Kasumi-1 (cell line): ENCODE data around the gene SCN2A.

Source experiments
- DNase-seq, 2 experiments: peaks; one replicate each; lab custom pipeline; 2025; lab: John Stamatoyannopoulos, UW

SCN2A gene

DNA sequence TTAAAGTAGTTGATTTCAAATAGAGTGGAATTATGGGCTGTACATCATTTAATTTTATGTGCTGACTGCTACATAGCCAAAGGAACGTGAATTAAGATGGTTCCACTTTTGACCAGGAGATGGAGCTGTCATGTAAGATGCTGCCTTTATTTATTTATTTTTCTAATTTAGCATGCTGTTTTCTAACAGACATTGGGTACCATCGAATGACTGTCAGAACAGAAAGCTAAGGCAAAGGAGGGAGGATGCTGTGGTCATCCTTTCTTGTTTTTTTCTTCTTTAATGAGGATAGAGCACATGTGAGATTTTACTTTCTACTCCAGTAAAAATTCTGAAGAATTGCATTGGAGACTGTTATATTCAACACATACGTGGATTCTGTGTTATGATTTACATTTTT lies at the start of gene SCN2A:
TSS of gene SCN2A (plus strand) at position 185 of the 400 bp plus-strand sequence. CDS start 56,410 bp downstream, outside the sequence.
- DNase-seq, result peak; percentile 72 to 83

DNA sequence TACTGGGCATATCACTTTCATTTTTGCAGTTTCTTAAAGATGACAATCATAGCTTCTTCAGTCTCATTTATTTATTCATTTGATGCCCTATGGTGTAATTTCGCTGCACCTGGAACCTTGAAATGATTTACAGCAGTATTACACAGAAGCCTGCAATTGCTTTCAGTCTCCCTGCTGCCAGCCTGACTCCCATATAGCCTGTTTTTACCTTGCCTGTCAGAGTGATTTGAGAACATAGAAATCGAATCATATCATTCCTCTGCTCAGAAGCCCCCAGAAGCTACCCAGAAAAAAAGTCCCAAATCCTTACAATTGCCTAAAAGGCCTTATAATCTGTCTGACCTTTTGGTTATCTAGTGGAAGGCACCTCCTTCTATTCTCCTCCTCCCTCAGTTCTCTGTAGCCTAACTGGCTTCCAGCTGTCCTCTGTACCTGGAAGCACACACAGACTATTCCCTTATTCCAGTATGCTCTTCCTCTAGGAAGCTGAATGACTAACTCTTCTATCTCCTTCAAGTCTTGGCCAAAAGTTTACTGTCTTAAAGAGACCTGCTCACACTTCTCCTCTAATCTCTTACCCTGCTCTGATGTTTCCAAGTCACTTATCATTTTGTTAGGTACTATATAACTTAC lies 48.0 kb upstream of the SCN2A start:
- DNase-seq, result no peak

- no peak for DNase-seq
Observed at GRCh38 chr2:165192729-165193128, 46.5 kb upstream of the SCN2A start.

GRCh38 chr2:165193178-165193777 lies 45.9 kb upstream of the SCN2A start:
- no peak for DNase-seq

- no peak for DNase-seq
Observed at GRCh38 chr2:165196411-165196810, 42.8 kb upstream of the SCN2A start.

DNA sequence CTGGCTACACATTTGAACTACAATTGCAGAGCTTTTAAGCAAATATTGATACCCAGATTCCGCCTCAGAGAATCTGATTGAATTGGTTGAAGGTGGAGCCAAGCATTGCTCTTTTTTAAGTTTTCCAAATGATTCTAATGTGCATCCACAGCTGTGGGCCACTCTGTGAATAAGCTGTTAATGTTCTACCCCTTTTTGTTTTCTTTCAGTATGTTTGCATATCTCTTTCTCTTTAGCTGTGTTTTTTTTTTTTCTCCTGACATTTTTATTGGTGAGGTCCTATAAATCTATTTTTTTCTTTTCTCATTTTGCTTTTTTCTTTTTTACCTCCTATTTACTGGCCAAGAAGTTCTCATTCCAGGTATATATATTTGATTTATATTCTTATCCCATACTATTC lies 41.9 kb upstream of the SCN2A start:
- DNase-seq, result no peak

GRCh38 chr2:165198181-165198580 lies 41.0 kb upstream of the SCN2A start:
- DNase-seq, result no peak

GRCh38 chr2:165202239-165202638 lies 37.0 kb upstream of the SCN2A start:
- DNase-seq, result no peak

DNA sequence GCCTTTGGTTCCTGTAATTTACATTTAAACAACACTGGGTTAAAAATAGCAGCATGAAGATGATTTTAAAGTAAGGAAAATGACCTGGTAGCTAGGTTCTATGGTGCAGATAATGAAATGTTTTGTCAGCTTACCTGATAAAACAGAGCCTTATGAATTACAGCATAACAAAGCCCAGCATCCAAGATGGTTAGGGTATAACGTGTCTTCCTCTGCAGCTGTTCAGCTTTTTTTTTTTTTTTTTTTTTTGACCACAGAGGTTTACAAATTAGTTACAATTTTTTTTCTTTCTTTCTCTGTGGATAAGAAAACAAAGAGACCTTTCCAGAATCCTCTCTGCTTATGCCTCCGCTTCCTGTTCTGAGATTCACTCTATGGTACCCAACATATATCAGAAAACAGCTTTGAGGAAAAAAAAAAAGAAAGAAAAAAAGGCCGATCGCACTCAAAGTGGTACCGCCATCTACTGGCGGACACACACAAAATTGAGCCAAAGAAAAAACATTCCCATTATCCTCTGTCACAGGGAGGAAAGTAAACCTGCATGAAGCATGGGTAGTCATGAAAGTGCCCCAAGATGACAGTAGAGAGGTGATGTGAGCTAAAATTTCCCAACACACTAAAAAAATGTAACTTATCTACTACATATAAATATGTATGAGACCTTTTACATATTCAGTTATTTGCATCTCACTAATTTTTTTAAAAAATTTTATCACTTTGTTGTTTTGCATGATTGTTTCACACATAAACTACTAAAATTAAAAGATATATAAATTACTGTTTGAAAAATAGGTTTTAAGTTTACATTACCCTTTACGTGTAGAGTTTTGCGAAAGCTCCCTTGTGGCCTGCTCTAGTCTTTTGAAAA lies 35.3 kb upstream of the SCN2A start, which contains the start of gene SCN3A:
TSS of gene SCN3A (minus strand) at position 362 of the 871 bp plus-strand sequence. CDS start 27,656 bp downstream, outside the sequence.
- DNase-seq, result peak; percentile 50 to 67

DNA sequence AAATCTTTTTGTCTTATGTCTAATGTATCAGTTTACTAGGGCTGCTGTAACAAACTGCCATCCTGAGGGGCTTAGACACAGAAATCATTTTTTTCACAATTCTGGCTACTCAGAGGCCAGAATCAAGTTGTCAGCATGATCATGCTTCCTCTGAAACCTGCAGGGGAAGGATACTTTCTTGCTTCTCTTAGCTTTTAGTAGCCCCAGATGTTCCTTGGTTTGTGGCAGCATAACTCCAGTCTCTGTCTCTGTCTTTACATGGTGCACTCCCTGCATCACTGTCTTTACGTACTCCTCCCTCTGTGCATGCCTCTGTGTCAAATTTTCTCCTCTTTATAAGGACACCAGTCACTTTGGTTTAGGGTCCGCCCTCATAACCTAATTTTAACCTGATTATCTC lies 33.3 kb upstream of the SCN2A start:
- DNase-seq, result no peak

DNA sequence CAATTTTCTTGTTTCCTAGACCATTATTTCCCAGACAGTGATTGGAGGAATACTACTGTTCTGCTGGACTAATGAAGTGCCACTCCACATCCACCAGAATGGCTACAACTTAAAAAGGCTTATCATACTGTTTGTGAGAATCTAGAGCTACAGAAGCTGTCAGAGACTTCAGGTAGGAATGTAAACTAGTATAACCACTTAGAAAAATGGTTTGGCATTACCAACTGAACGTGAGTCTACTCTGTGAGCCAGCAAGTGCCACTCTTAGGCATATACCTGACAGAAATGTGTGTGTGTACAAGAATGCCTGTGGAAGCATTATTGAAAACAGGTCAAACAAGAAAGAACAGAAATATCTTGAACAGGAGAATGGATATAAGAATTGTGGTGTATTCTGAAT lies 31.1 kb upstream of the SCN2A start:
- DNase-seq, result no peak

GRCh38 chr2:165214093-165214492 lies 25.1 kb upstream of the SCN2A start:
- no peak for DNase-seq

- no peak for DNase-seq
Observed at GRCh38 chr2:165219481-165219880, 19.7 kb upstream of the SCN2A start.

DNA sequence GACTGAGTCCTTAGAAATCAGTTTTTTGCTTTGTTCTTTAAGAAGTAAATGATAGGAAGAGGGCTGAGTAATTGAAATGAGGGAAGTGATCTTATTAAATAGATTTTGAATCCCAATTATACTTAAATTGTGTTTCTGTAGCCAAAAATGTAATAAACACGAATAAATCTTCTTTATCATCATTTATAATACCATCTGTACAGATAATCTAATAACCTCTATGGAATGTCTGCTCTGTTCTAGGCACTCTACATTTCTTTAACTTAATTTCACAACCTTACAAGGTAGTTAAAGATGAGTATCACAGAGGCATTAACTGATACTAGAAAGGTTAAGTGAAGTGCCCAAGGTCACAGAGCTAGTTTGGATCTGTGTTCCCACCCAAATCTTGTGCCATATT lies 14.3 kb upstream of the SCN2A start:
- no peak for DNase-seq

DNA sequence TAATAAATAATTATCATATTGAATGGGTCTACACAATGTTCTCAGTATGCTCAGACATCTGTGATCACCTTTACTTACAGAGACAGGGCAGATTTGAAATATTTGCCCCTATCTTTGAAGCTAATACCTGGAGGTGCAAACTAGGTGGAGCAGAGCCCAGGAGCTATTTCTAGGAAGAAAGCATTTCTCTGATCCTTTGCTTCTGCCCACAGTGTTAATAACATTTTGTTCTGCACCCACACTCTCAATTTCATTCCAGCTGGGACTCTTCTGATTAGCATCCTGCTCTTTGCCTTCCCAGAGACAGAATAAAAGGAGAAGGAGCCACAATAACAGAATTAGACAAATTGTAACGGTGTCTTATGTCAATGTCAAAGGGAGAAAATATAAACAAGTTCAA lies 11.6 kb upstream of the SCN2A start:
- DNase-seq, result no peak

DNA sequence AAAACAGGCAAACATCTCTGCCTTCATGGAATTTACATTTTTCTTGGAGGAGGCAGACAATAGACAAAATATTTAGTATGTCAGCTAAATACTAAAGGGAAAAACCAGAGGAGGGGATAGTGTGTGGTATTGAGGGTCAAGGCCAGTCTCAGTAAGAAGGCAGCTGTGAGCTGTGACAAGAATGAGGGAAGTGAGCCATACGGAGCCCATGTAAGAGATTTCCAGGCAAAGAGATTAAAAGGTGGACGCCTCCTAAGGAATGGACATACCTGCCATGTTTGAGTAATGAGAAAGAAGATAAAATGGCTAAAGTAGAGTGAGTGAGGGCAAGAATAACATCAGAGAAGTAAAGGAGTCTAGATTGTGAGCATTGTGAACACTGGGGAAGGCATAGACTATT lies 2.2 kb upstream of the SCN2A start:
- DNase-seq, result no peak

DNA sequence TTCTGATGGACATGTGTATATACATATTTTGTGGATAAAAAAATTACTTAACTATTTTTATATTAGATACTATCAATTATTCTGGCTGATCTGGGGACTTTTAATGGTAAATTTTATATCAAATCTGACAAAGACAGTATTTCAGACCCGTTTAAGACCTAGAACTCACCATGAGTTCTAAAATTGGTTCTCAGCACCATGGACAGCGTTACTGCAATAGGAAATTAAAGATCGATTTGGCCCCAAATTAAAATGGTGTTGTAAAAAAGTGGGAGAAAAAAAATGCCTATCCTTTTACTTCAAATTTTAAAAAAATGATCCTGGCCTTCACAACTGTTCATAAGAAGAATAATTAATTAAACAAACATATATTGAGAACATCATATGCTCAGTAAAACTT lies 919 bp upstream of the SCN2A start:
- peak; percentile 31 to 42 for DNase-seq

DNA sequence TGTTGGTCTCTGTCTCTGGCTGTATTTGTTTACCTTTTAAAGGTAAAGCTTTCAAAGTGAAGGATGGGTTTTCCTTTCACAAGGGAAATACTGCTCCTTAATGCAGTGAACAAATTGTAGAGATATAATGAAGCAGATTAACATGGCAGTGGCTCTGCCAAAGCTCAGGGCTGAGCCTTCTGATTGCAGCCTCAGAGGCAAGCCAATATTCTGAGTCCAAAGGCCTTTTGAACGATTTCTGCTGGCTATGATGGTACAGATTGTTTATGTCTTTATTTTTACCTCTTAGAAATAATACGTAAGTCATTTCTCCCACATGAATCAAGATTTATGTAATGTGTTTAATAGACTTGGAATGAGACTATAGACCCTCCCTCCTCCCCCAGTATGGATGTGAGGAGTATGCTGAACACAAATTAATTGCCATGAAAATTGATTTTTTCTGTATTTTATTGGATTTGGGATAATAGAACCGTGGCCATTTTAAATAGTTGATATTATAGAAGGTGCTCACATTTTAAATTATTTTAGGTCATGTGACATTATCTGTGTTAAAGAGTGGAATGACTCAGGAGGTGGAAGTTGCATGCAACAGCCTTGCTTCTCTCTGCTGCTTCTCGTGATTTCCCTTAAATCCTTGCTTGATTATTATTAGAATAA lies 772 bp downstream of the SCN2A start:
- DNase-seq, result no peak

- DNase-seq, result no peak
Observed at GRCh38 chr2:165240916-165241315, 1.7 kb downstream of the SCN2A start.

- no peak for DNase-seq
Observed at GRCh38 chr2:165245081-165245793, 6.0 kb downstream of the SCN2A start.

GRCh38 chr2:165248238-165248637 lies 9.0 kb downstream of the SCN2A start:
- no peak for DNase-seq

- DNase-seq, result peak; percentile 18 to 48
Observed at GRCh38 chr2:165251366-165251765, 12.2 kb downstream of the SCN2A start.
